Panc1 (cell line): Measurements from ENCODE around the gene ZNF512B.

Experiments
- POLR2AphosphoS5 ChIP-seq: IDR thresholded peaks from 2 replicates; pipeline ENCODE4 v1.6.1; 2012; ENCODE audit warnings: mild to moderate bottlenecking, low read depth, low read length, moderate library complexity
- TF ChIP-seq, protein P1 (sequence below): fragments of 450-650 bp; IDR thresholded peaks from 2 replicates; pipeline ENCODE4 v1.5.1; 2017; ENCODE audit warnings: mild to moderate bottlenecking

DNA sequence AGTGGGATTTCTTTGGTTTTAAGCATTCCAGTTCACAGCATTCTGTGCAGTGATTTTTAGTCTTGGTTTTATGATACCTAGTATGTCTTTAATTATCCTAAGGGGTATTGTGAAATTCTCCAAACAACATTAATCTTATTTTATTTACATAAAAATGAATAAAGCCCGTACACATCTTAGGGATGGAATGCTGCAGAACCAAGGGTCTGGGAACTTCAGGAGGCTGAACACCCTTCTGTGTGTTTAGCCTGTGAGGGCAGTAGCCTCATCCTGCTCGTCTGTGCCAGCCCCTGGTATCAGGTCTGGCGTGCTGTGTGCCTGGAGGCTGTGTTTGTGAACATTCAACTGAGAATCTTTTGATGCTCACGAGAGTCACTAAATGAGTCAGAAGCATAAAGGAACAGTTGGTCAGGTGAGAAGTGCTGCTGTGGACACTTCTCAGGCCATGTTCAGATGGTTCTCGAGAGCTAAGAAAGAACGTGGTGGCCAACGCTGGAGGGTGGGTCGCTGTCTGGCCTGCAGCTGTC lies 41.0 kb upstream of the ZNF512B start:
- TF ChIP-seq, protein P1, sequence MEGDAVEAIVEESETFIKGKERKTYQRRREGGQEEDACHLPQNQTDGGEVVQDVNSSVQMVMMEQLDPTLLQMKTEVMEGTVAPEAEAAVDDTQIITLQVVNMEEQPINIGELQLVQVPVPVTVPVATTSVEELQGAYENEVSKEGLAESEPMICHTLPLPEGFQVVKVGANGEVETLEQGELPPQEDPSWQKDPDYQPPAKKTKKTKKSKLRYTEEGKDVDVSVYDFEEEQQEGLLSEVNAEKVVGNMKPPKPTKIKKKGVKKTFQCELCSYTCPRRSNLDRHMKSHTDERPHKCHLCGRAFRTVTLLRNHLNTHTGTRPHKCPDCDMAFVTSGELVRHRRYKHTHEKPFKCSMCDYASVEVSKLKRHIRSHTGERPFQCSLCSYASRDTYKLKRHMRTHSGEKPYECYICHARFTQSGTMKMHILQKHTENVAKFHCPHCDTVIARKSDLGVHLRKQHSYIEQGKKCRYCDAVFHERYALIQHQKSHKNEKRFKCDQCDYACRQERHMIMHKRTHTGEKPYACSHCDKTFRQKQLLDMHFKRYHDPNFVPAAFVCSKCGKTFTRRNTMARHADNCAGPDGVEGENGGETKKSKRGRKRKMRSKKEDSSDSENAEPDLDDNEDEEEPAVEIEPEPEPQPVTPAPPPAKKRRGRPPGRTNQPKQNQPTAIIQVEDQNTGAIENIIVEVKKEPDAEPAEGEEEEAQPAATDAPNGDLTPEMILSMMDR, result no peak
- TF ChIP-seq POLR2AphosphoS5, result no peak
